Keratinocyte (primary cell): ENCODE results near the gene CPEB3. TPM values are rescaled to one million over a fixed set of nuclear protein-coding genes. Genes with fewer than 3 reads are reported as not detected.
A peak's percentile ranks its signal among the peaks of the same experiment; 100 is the strongest.

Experiments used
- DNase-seq: peaks from one replicate; pipeline ENCODE4 v3.0.0-alpha.2; 2011; ENCODE audit warnings: low read depth, missing footprints, low spot score
- FAIRE-seq: peaks from 2 replicates; lab custom pipeline; 2011; peaks lifted over from hg19 to GRCh38; lab: Jason Lieb, UNC
- H2AFZ ChIP-seq: 2 replicates; pipeline ENCODE4 v1.6.0; 2012; ENCODE audit warnings: low read length, control low read depth, inconsistent platforms; ENCODE audit not compliant: control insufficient read depth
- H3K27ac ChIP-seq: 2 replicates; pipeline ENCODE4 v1.5.1; 2011; ENCODE audit warnings: low read length; ENCODE audit not compliant: control insufficient read depth, insufficient read depth
- H3K27me3 ChIP-seq: 3 replicates; pipeline ENCODE4 v1.6.0; 2011; ENCODE audit warnings: low read length; ENCODE audit not compliant: control insufficient read depth, insufficient read depth; ENCODE audit errors: extremely low read depth
- H3K36me3 ChIP-seq, 2 experiments: 2 replicates in 1 of 2; 3 replicates in 1 of 2; pipeline ENCODE4 v1.5.1; 2011; ENCODE audit warnings: low read length in 2 of 2, mild to moderate bottlenecking in 1 of 2; ENCODE audit not compliant: control insufficient read depth in 2 of 2, insufficient read depth in 2 of 2; ENCODE audit errors: extremely low read depth in 1 of 2
- H3K4me1 ChIP-seq: 3 replicates; pipeline ENCODE4 v1.5.1; 2011; ENCODE audit warnings: low read length; ENCODE audit not compliant: control insufficient read depth, insufficient read depth; ENCODE audit errors: extremely low read depth
- H3K4me2 ChIP-seq: 3 replicates; pipeline ENCODE4 v1.6.0; 2011; ENCODE audit warnings: low read depth, low read length; ENCODE audit not compliant: control insufficient read depth, insufficient read depth; ENCODE audit errors: extremely low read depth
- H3K4me3 ChIP-seq, 3 experiments: fragments of 200-600 bp in 1 of 3; sonication (generic) in 1 of 3; 2 replicates in 2 of 3; 3 replicates in 1 of 3; pipeline ENCODE4 v1.5.1; 2011 to 2016; ENCODE audit warnings: low read length in 3 of 3, mild to moderate bottlenecking in 3 of 3, control low read depth in 2 of 3, inconsistent platforms in 1 of 3, low read depth in 1 of 3, mixed read lengths in 1 of 3, mixed run types in 1 of 3, moderate library complexity in 1 of 3; ENCODE audit not compliant: control insufficient read depth in 2 of 3, insufficient read depth in 2 of 3; ENCODE audit errors: extremely low read depth in 1 of 3
- H3K79me2 ChIP-seq: 2 replicates; pipeline ENCODE4 v1.6.0; 2012; ENCODE audit warnings: low read length; ENCODE audit not compliant: control insufficient read depth, insufficient read depth
- H3K9ac ChIP-seq: 3 replicates; pipeline ENCODE4 v1.6.0; 2011; ENCODE audit warnings: low read length; ENCODE audit not compliant: control insufficient read depth, insufficient read depth; ENCODE audit errors: extremely low read depth
- H3K9me1 ChIP-seq: 3 replicates; pipeline ENCODE4 v1.6.0; 2011; ENCODE audit warnings: low read length; ENCODE audit not compliant: control insufficient read depth, insufficient read depth; ENCODE audit errors: extremely low read depth
- H3K9me3 ChIP-seq: 2 replicates; pipeline ENCODE4 v1.5.1; 2012; ENCODE audit warnings: low read depth, low read length; ENCODE audit not compliant: control insufficient read depth
- H4K20me1 ChIP-seq: 3 replicates; pipeline ENCODE4 v1.6.0; 2011; ENCODE audit warnings: low read length; ENCODE audit not compliant: control insufficient read depth, insufficient read depth; ENCODE audit errors: extremely low read depth
- CTCF ChIP-seq, 3 experiments: IDR thresholded peaks in 1 of 3; conservative IDR thresholded peaks in 1 of 3; optimal IDR thresholded peaks in 1 of 3; 2 replicates in 2 of 3; 3 replicates in 1 of 3; pipeline versions ENCODE3 to v1.5.1; 2011; ENCODE audit warnings: low read length in 3 of 3, mild to moderate bottlenecking in 3 of 3, moderate library complexity in 2 of 3, control low read depth in 1 of 3, inconsistent platforms in 1 of 3; ENCODE audit not compliant: insufficient read depth in 2 of 3; ENCODE audit errors: extremely low read depth in 1 of 3
- EZH2 ChIP-seq: IDR thresholded peaks from one replicate; pipeline ENCODE4 v1.6.1; 2012; ENCODE audit warnings: inconsistent platforms, mild to moderate bottlenecking, low read length, moderate library complexity
- dilution Hi-C: fragments of 300-500 bp; cut with MboI; formaldehyde crosslinking; loops from one replicate; pipeline ENCODE4 v1.7.0; 2020; ENCODE audit warnings: low sequenced_read_pairs; ENCODE audit not compliant: extremely low pct_ligation_motif_present
- polyA plus RNA-seq, 5 experiments: library from polyadenylated mRNA; depleted of rRNA in 3 of 5; stranded (reverse) in 3 of 5; stranded (forward) in 1 of 5; unstranded in 1 of 5; fragments of >200 nt; gene quantifications; 1 replicate in 1 of 5; 2 replicates in 3 of 5; 3 replicates in 1 of 5; pipeline versions ENCODE4 v1.2.1 to v1.2.3, GENCODE V29; 2011 to 2012; ENCODE audit warnings: missing spikeins in 2 of 5, low read depth in 1 of 5, low replicate concordance in 1 of 5

CPEB3 gene
- polyA plus RNA-seq, 1 donor (not counting 4 experiments of a cell fraction or from before 2014, with no cell fraction given): 0.47 TPM

- H3K27me3 ChIP-seq: no peaks in the 10 kb centered on the region
- FAIRE-seq (no peak), DNase-seq (no peak)
- no peaks in the 10 kb centered on the region for H3K79me2 ChIP-seq
- no peaks in the 10 kb centered on the region for H3K36me3 ChIP-seq
- H3K9me1 ChIP-seq: no peaks in the 10 kb centered on the region
- dilution Hi-C loops: no loop called here
- peak overlapping the region; percentile 4 for H3K27ac ChIP-seq
- no peak overlapping the region for H3K4me3 ChIP-seq
- H3K9ac ChIP-seq: no peak overlapping the region
- no peak for TF ChIP-seq CTCF (optimal IDR thresholded peaks at IDR 0.05 in 1 of 3, IDR thresholded peaks at IDR 0.05 in 1 of 3, conservative IDR thresholded peaks at IDR 0.05 in 1 of 3; ENCODE audit: extremely low read depth in 1 of 3, insufficient read depth in 2 of 3, low read length in 3 of 3)
- TF ChIP-seq EZH2: no peak
- H3K4me2 ChIP-seq: no peak overlapping the region
- no peaks in the 10 kb centered on the region for H3K9me3 ChIP-seq
- H3K4me1 ChIP-seq: no peaks in the 10 kb centered on the region
- no peaks in the 10 kb centered on the region for H4K20me1 ChIP-seq
- no peak overlapping the region for H2AFZ ChIP-seq
Measured at GRCh38 chr10:92208736-92209135, 82.1 kb downstream of the CPEB3 start.

- H3K27ac ChIP-seq: no peak overlapping the region
- dilution Hi-C loops: no loop called here
Measured at GRCh38 chr10:92208157-92208720, 82.6 kb downstream of the CPEB3 start.

More at GRCh38 chr10:92208157-92208720, 82.6 kb downstream of the CPEB3 start:
- no peak for DNase-seq
- H3K4me2 ChIP-seq: no peak overlapping the region
- no peak overlapping the region for H2AFZ ChIP-seq
- H3K27me3 ChIP-seq: no peaks in the 10 kb centered on the region
- H3K4me3 ChIP-seq: no peak overlapping the region
- no peaks in the 10 kb centered on the region for H3K4me1 ChIP-seq
- H4K20me1 ChIP-seq: no peaks in the 10 kb centered on the region
- H3K79me2 ChIP-seq: no peaks in the 10 kb centered on the region
- FAIRE-seq: peak; percentile 20
- TF ChIP-seq CTCF (optimal IDR thresholded peaks at IDR 0.05 in 1 of 3, IDR thresholded peaks at IDR 0.05 in 1 of 3, conservative IDR thresholded peaks at IDR 0.05 in 1 of 3; ENCODE audit: extremely low read depth in 1 of 3, insufficient read depth in 2 of 3, low read length in 3 of 3): no peak
- no peak for TF ChIP-seq EZH2
- no peaks in the 10 kb centered on the region for H3K36me3 ChIP-seq
- no peaks in the 10 kb centered on the region for H3K9me1 ChIP-seq
- H3K9ac ChIP-seq: no peak overlapping the region
- H3K9me3 ChIP-seq: no peaks in the 10 kb centered on the region
